GF-D8 (cell line): ENCODE data around the gene PCNX3.
A peak's percentile ranks its signal among the peaks of the same experiment; 100 is the strongest.

ENCODE experiments used
- DNase-seq: peaks from one replicate; lab custom pipeline; 2025; lab: John Stamatoyannopoulos, UW

The PCNX3 gene

GRCh38 chr11:65640483-65641296 lies 25.1 kb downstream of the PCNX3 start:
- peak; percentile 91 for DNase-seq

- no peak for DNase-seq
Observed at GRCh38 chr11:65641297-65642013, 25.9 kb downstream of the PCNX3 start.

GRCh38 chr11:65642014-65642671 lies 26.6 kb downstream of the PCNX3 start:
- DNase-seq, result no peak

GRCh38 chr11:65643971-65644370 lies 28.4 kb downstream of the PCNX3 start:
- no peak for DNase-seq

- DNase-seq, result no peak
Observed at GRCh38 chr11:65644837-65645236, 29.3 kb downstream of the PCNX3 start.

- no peak for DNase-seq
Observed at GRCh38 chr11:65645710-65646109, 30.1 kb downstream of the PCNX3 start.

- no peak for DNase-seq
Observed at GRCh38 chr11:65646288-65646957, 30.8 kb downstream of the PCNX3 start.

- no peak for DNase-seq
Observed at GRCh38 chr11:65646958-65647701, 31.6 kb downstream of the PCNX3 start.

- DNase-seq, result no peak
Observed at GRCh38 chr11:65648997-65649493, 33.5 kb downstream of the PCNX3 start.

- DNase-seq, result no peak
Observed at GRCh38 chr11:65649656-65650546, 34.3 kb downstream of the PCNX3 start.

GRCh38 chr11:65650547-65651338 lies 35.2 kb downstream of the PCNX3 start:
- DNase-seq, result no peak

- DNase-seq, result no peak
Observed at GRCh38 chr11:65651339-65651588, 35.7 kb downstream of the PCNX3 start.

- DNase-seq, result no peak
Observed at GRCh38 chr11:65651589-65652510, 36.3 kb downstream of the PCNX3 start.

GRCh38 chr11:65652511-65653228 lies 37.1 kb downstream of the PCNX3 start:
- peak; percentile 77 for DNase-seq

GRCh38 chr11:65653229-65654225 lies 38.0 kb downstream of the PCNX3 start:
- DNase-seq, result no peak
